ENCODE results near the gene GALR2.

- TF ChIP-seq CTCF (conservative IDR thresholded peaks at IDR 0.05; ENCODE audit: low read length) (no peak), EZH2phosphoT487 (IDR thresholded peaks at IDR 0.05; ENCODE audit: borderline replicate concordance, low read depth, low read length) (no peak)
Observed at GRCh38 chr17:76074390-76075363, at the start of gene GALR2.
